Heart right ventricle (tissue), 16 donors: ENCODE measurements around the gene PTEN. TPM values are rescaled to one million over a fixed set of nuclear protein-coding genes. Genes with fewer than 3 reads are reported as not detected.
A peak's percentile ranks its signal among the peaks of the same experiment; 100 is the strongest.

Experiments used
- ATAC-seq, 8 donors: fragments of 200-7000 bp; cut with Tn5 transposase; one replicate each; pipeline ENCODE4 v1.9.1; 2020; ENCODE audit warnings: mild to moderate bottlenecking in 8 of 8, moderate library complexity in 8 of 8, moderate number of reproducible peaks in 1 of 8
- DNase-seq, 2 donors: peaks; one replicate each; pipeline ENCODE4 v3.0.0-alpha.2; 2020
- H3K27ac ChIP-seq, 10 donors: fragments of 200-600 bp; sonication (generic) in 2 of 10; one replicate each; pipeline versions ENCODE4 v1.5.0 to v1.8.0; 2020 to 2022; ENCODE audit warnings: mild to moderate bottlenecking in 3 of 10
- H3K27me3 ChIP-seq, 7 donors: fragments of 200-600 bp; one replicate each; pipeline ENCODE4 v1.8.0; 2021 to 2022; ENCODE audit warnings: mild to moderate bottlenecking in 2 of 7
- H3K36me3 ChIP-seq, 9 donors: fragments of 200-600 bp; sonication (generic) in 1 of 9; one replicate each; pipeline versions ENCODE4 v1.5.0 to v1.8.0; 2020 to 2022; ENCODE audit warnings: mild to moderate bottlenecking in 2 of 9
- H3K4me1 ChIP-seq, 9 donors: fragments of 200-600 bp; sonication (generic) in 1 of 9; one replicate each; pipeline versions ENCODE4 v1.5.0 to v1.8.0; 2020 to 2022; ENCODE audit warnings: mild to moderate bottlenecking in 4 of 9
- H3K4me3 ChIP-seq, 10 donors: fragments of 200-600 bp; sonication (generic) in 2 of 10; one replicate each; pipeline versions ENCODE4 v1.5.0 to v1.8.0; 2020 to 2022; ENCODE audit warnings: mild to moderate bottlenecking in 7 of 10, moderate library complexity in 2 of 10
- H3K9me3 ChIP-seq, 11 donors: fragments of 200-600 bp in 10 of 11; sonication (generic) in 2 of 11; one replicate each; pipeline versions ENCODE4 v1.5.0 to v1.8.0; 2013 to 2022; ENCODE audit warnings: mild to moderate bottlenecking in 2 of 11, control low read depth in 1 of 11, moderate library complexity in 1 of 11
- WGBS, 2 donors: extraction: QIAGEN DNeasy Blood & Tissue Kit; methylation state at CpG; one replicate each; pipeline ENCODE4 v1.1.7; 2013; ENCODE audit warnings: inconsistent platforms in 1 of 2; 5-methylcytosine and 5-hydroxymethylcytosine counted together
- intact Hi-C, 10 donors: fragments of 100-400 bp; cut with DNase I; formaldehyde crosslinking; loops; one replicate each; pipeline versions ENCODE4 v1.11.1 to v1.14.2; 2022
- polyA plus RNA-seq, 2 donors: library from polyadenylated mRNA; stranded (reverse); fragments of 200-250 nt; gene quantifications; one replicate each; pipeline ENCODE4 v1.2.3, GENCODE V29; 2013
- total RNA-seq, 10 donors: library from RNA; stranded (reverse); fragmentation: NEBNext Ultra II Directional in 3 of 10; extraction: Animal tissue kit (Norgen Biotek cat#: 25700) in 3 of 10; gene quantifications; one replicate each; pipeline versions ENCODE4 v1.2.1 to v1.2.4, GENCODE V29; 2021 to 2023
- TF ChIP-seq, protein P1 (sequence below), 9 donors: fragments of 200-600 bp; sonication (generic) in 2 of 9; IDR thresholded peaks; one replicate each; pipeline versions ENCODE4 v1.5.0 to v1.8.0; 2021 to 2022; ENCODE audit warnings: antibody characterized with exemption in 9 of 9, mild to moderate bottlenecking in 5 of 9, moderate library complexity in 1 of 9
- donor health status: Arrhythmogenic right ventricular cardiomyopathy.
- donor health status: ischemic (EF 13 %, LVEDD 7.1; RV severe dilation, severe dysfunction).
- donor health status: healthy with polysubstance abuse.
- donor health status: DM: no; HTN: yes; CAD: no.
- donor health status: DM: no; HTN: no; CAD: no.
- donor health status: ischemic (EF 25% LVEDD 6.9; RV normal size, moderate dysfunction).
- donor health status: ischemic (EF 25% LVEDD 5.7; RV mildly dilated, moderate dysfunction).
- donor health status: healthy.
- donor health status: DM: yes; HTN: yes; CAD: no.
- donor health status: Ischemic cardiomyopathy.
- donor health status: ischemic (EF 35%, LVEDD 5.7; RV mildly dilated, moderate dysfunction).
- donor health status: nonischemic (EF 11% LVEDD 7.7; RV severe dilation, severe dysfunction).
- donor health status: DM: yes; HTN: yes; CAD: no.
- donor health status: PGD.
- donor health status: ischemic (EF 29% LVEDD 5.4; RV normal size, mild dysfunction).
- donor health status: nonischemic (EF 23%, LVEDD 6.1; RV moderate dilation, normal function).

PTEN gene
- total and polyA plus RNA-seq, 12 donors: 21.8 to 89.9 (median 54.9) TPM

DNA sequence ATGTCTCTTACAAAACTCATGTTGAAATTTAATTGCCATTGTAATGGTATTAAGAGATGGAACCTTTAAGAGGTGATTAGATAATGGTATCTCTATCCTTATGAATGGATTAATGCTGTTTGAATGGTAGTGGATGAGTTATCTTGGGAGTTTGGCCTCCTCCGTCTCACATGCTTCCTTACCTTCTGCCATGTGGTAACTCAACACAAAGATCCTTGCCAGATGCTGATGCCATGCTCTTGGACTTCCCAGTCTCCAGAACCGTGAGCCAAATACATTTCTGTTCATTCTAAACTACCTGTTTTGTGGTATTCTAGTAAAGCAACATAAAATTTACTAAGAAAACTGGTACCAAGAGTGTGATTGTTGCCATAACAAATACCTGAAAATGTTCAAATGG is 23.2 kb downstream of the PTEN start:
- ATAC-seq: no peak
- Histone ChIP-seq H3K4me3 (no peak overlapping the region), H3K9me3 (peaks cover 0 to 11% (median 3%) of the 10 kb centered on the region in 11 donors), H3K36me3 (peaks cover 0 to 68% (median 7%) of the 10 kb centered on the region in 9 donors), H3K27ac (no peak overlapping the region), H3K4me1 (peaks cover 0 to 67% (median 17%) of the 10 kb centered on the region in 9 donors), H3K27me3 (no peaks in the 10 kb centered on the region)
- no peak for DNase-seq
- 96 to 97% methylated on average over 2 of the region's 2 CpGs for WGBS, 2 donors
- intact Hi-C loops: loop anchor here in 1 of 10 donors (5.0 kb wide), 1 partner anchor 41 kb away; no protein-coding TSS in a partner anchor
- TF ChIP-seq, protein P1, sequence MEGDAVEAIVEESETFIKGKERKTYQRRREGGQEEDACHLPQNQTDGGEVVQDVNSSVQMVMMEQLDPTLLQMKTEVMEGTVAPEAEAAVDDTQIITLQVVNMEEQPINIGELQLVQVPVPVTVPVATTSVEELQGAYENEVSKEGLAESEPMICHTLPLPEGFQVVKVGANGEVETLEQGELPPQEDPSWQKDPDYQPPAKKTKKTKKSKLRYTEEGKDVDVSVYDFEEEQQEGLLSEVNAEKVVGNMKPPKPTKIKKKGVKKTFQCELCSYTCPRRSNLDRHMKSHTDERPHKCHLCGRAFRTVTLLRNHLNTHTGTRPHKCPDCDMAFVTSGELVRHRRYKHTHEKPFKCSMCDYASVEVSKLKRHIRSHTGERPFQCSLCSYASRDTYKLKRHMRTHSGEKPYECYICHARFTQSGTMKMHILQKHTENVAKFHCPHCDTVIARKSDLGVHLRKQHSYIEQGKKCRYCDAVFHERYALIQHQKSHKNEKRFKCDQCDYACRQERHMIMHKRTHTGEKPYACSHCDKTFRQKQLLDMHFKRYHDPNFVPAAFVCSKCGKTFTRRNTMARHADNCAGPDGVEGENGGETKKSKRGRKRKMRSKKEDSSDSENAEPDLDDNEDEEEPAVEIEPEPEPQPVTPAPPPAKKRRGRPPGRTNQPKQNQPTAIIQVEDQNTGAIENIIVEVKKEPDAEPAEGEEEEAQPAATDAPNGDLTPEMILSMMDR (IDR thresholded peaks at IDR 0.05): no peak

DNA sequence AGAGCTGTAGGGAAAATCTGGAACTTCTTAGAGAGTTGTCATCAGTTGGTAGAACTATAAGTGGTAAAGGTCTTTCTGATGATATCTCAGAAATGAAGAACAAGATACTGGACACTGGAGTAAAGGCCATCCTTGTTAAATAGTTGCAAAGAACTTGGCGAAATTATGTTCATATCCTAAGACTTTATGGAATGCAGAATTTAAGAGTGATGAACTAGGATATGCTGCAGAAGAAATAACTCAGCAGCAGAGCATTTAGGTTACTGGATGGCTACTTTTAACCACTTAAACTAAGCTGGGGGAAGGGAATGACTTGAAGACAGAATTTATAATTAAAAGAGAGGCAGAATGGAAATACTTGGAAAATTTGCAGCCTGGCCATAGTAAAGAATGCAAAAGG is 23.7 kb downstream of the PTEN start:
- ATAC-seq (no peak), DNase-seq (no peak)
- TF ChIP-seq, protein P1 (IDR thresholded peaks at IDR 0.05): no peak
- Histone ChIP-seq H3K9me3 (peaks cover 0 to 11% (median 3%) of the 10 kb centered on the region in 11 donors), H3K4me3 (no peak overlapping the region), H3K4me1 (peaks cover 0 to 70% (median 17%) of the 10 kb centered on the region in 9 donors), H3K27me3 (no peaks in the 10 kb centered on the region), H3K27ac (no peak overlapping the region), H3K36me3 (peaks cover 0 to 64% (median 7%) of the 10 kb centered on the region in 9 donors)
- intact Hi-C loops: loop anchor here in 1 of 10 donors (5.0 kb wide), 1 partner anchor 40 kb away; no protein-coding TSS in a partner anchor
- 96 to 97% methylated on average over 1 of the region's 1 CpG for WGBS, 2 donors

DNA sequence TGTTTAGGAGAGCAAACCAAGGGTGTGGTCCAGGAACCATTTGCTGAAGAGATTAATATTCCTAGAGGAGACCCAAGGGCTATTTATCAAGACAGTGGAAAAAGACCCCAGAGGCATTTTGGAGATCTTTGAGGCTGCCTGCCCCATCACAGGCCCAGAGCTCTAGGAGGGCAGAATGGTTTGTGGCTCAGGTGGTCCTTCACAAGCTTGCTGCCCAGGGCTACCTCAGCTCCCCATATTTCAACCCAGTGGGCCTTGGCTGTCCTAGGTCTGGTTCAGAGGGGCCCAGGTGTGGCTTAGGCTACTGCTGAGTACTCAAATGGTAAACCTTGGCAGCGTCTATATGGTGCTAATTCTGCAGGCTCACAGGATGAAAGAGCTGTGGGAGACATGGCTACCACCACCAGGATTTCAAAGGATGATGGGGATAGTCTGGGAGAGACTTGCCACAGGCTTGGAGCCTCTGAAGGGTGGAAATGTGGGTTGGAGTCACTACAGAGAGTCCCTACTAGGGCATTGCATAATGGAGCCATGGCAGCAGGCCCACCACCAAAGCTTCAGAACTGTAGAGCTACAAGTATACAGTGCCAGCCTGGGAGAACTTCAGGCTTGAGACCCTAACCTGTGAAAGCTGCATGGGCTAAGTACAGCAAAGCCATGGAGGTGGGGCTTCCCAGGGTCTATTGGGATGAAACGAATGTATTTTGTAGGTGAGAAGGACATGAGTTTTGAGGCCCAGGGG is 24.3 kb downstream of the PTEN start:
- TF ChIP-seq, protein P1 (IDR thresholded peaks at IDR 0.05): no peak
- H3K4me1 ChIP-seq: peaks cover 0 to 70% (median 17%) of the 10 kb centered on the region in 9 donors

DNA sequence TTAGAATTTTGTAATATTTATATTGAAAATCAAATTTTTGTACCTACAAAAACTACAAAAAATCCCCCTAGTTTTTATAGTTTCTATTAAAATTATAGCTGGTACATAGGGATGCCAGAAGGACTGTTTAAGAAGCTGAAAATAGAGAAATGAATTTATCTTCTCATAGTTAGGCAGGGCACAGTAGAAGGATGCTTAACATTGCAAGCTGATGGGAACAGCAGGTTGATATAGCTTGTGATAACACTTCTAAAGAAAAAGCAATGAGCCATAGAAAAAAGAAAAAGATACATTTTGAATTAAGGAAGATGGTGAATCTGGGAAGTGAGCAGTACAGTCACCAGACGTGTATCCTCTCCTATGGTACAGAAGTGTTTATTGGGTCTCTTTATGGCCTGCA is 32.0 kb downstream of the PTEN start:
- Histone ChIP-seq H3K9me3 (peaks cover 0 to 19% (median 0%) of the 10 kb centered on the region in 11 donors), H3K4me1 (peaks cover 0 to 49% (median 37%) of the 10 kb centered on the region in 9 donors), H3K27ac (peak overlapping the region in 1 of 10 donors; percentile 31), H3K27me3 (no peaks in the 10 kb centered on the region), H3K36me3 (peaks cover 0 to 34% (median 0%) of the 10 kb centered on the region in 9 donors), H3K4me3 (no peak overlapping the region)
- TF ChIP-seq, protein P1 (IDR thresholded peaks at IDR 0.05): no peak
- WGBS, 2 donors: 73 to 82% methylated on average over 1 of the region's 1 CpG
- intact Hi-C loops: no loop called here
- no peak for ATAC-seq
- no peak for DNase-seq

More for the DNA sequence above, 24.3 kb downstream of the PTEN start:
- DNase-seq (no peak), ATAC-seq (peak in 1 of 8 donors; percentile 18)
- intact Hi-C loops: loop anchor here in 1 of 10 donors (5.0 kb wide), 1 partner anchor 40 kb away; no protein-coding TSS in a partner anchor
- 96 to 98% methylated on average over 2 of the region's 2 CpGs for WGBS, 2 donors
- Histone ChIP-seq H3K27ac (no peak overlapping the region), H3K9me3 (peaks cover 0 to 11% (median 3%) of the 10 kb centered on the region in 11 donors), H3K27me3 (no peaks in the 10 kb centered on the region), H3K4me3 (no peak overlapping the region), H3K36me3 (peaks cover 0 to 64% (median 7%) of the 10 kb centered on the region in 9 donors)
